ENCODE data around the gene RRM2.

The RRM2 gene

GRCh38 chr2:10078001-10078400, 44.5 kb upstream of the RRM2 start:
- DNase-seq (ENCODE audit: low spot score), result no peak
- TF ChIP-seq CTCF (IDR thresholded peaks at IDR 0.05; ENCODE audit: extremely low read depth, insufficient read depth, missing control alignments), result no peak
- in situ Hi-C loops (cut with MboI; ENCODE audit: low pct_unique_long_range_greater_than_20kb, low sequenced_read_pairs, unreplicated experiment), result no loop called here

GRCh38 chr2:10078704-10079265, 43.8 kb upstream of the RRM2 start:
- no peak for DNase-seq (ENCODE audit: low spot score)
- in situ Hi-C loops (cut with MboI; ENCODE audit: low pct_unique_long_range_greater_than_20kb, low sequenced_read_pairs, unreplicated experiment), result no loop called here
- TF ChIP-seq CTCF (IDR thresholded peaks at IDR 0.05; ENCODE audit: extremely low read depth, insufficient read depth, missing control alignments), result no peak

GRCh38 chr2:10079266-10079869, 43.2 kb upstream of the RRM2 start:
- no peak for TF ChIP-seq CTCF (IDR thresholded peaks at IDR 0.05; ENCODE audit: extremely low read depth, insufficient read depth, missing control alignments)

GRCh38 chr2:10079870-10080535, 42.5 kb upstream of the RRM2 start, which contains the start of gene CYS1:
Gene CYS1, minus strand, starts transcription at chr2:10080411. Its CDS starts 188 bp downstream, at chr2:10080223.
- DNase-seq (ENCODE audit: low spot score), result peak; percentile 83

More at GRCh38 chr2:10079266-10079869, 43.2 kb upstream of the RRM2 start:
- DNase-seq (ENCODE audit: low spot score), result peak; percentile 59
- in situ Hi-C loops (cut with MboI; ENCODE audit: low pct_unique_long_range_greater_than_20kb, low sequenced_read_pairs, unreplicated experiment), result no loop called here

GRCh38 chr2:10080536-10081304, 41.8 kb upstream of the RRM2 start:
- DNase-seq (ENCODE audit: low spot score), result peak; percentile 78
- no peak for TF ChIP-seq CTCF (IDR thresholded peaks at IDR 0.05; ENCODE audit: extremely low read depth, insufficient read depth, missing control alignments)
- in situ Hi-C loops (cut with MboI; ENCODE audit: low pct_unique_long_range_greater_than_20kb, low sequenced_read_pairs, unreplicated experiment), result no loop called here

More at GRCh38 chr2:10079870-10080535, 42.5 kb upstream of the RRM2 start, which contains the start of gene CYS1:
- TF ChIP-seq CTCF (IDR thresholded peaks at IDR 0.05; ENCODE audit: extremely low read depth, insufficient read depth, missing control alignments), result peak; percentile 69
- in situ Hi-C loops (cut with MboI; ENCODE audit: low pct_unique_long_range_greater_than_20kb, low sequenced_read_pairs, unreplicated experiment), result no loop called here

GRCh38 chr2:10083046-10083445, 39.5 kb upstream of the RRM2 start:
- DNase-seq (ENCODE audit: low spot score), result no peak
- TF ChIP-seq CTCF (IDR thresholded peaks at IDR 0.05; ENCODE audit: extremely low read depth, insufficient read depth, missing control alignments), result no peak
- in situ Hi-C loops (cut with MboI; ENCODE audit: low pct_unique_long_range_greater_than_20kb, low sequenced_read_pairs, unreplicated experiment), result no loop called here

Measured in GM13977 (cell line).